Loucy (cell line): ENCODE measurements around the gene AVPR2.

Experiments
- CTCF ChIP-seq: fragments of 200-600 bp; sonication (generic); conservative IDR thresholded peaks from 2 replicates; pipeline ENCODE4 v1.5.1; 2014; ENCODE audit warnings: mild to moderate bottlenecking, antibody characterized with exemption, low read length
- EZH2phosphoT487 ChIP-seq: fragments of 200-600 bp; IDR thresholded peaks from 2 replicates; pipeline ENCODE4 v1.6.1; 2018; ENCODE audit warnings: antibody characterized with exemption, mild to moderate bottlenecking, moderate library complexity, borderline replicate concordance

- TF ChIP-seq CTCF = no peak
- no peak for TF ChIP-seq EZH2phosphoT487
Measured at GRCh38 chrX:153913701-153914100, 9.2 kb downstream of the AVPR2 start.
